Measurements from ENCODE around the gene AUTS2.
A peak's percentile ranks its signal among the peaks of the same experiment; 100 is the strongest.

The AUTS2 gene

GRCh38 chr7:69837387-69838068 lies 239.3 kb downstream of the AUTS2 start:
- in situ Hi-C loops (cut with HindIII; ENCODE audit: low sequenced_read_pairs), result no loop called here
- no peak overlapping the region for H3K4me3 ChIP-seq (ENCODE audit: low read depth, low read length)
- DNase-seq (ENCODE audit: low read depth), result peak; percentile 77
- no peak for TF ChIP-seq CTCF (IDR thresholded peaks at IDR 0.05; ENCODE audit: low read depth, low read length, missing control alignments)

GRCh38 chr7:69839782-69840181 lies 241.5 kb downstream of the AUTS2 start:
- in situ Hi-C loops (cut with HindIII; ENCODE audit: low sequenced_read_pairs), result no loop called here
- TF ChIP-seq CTCF (IDR thresholded peaks at IDR 0.05; ENCODE audit: low read depth, low read length, missing control alignments), result no peak
- H3K4me3 ChIP-seq (ENCODE audit: low read depth, low read length), result no peak overlapping the region
- no peak for DNase-seq (ENCODE audit: low read depth)

- in situ Hi-C loops (cut with HindIII; ENCODE audit: low sequenced_read_pairs), result no loop called here
- peak; percentile 31 for DNase-seq (ENCODE audit: low read depth)
- no peak for TF ChIP-seq CTCF (IDR thresholded peaks at IDR 0.05; ENCODE audit: low read depth, low read length, missing control alignments)
- H3K4me3 ChIP-seq (ENCODE audit: low read depth, low read length), result no peak overlapping the region
Measured at GRCh38 chr7:69840248-69840647, 242.0 kb downstream of the AUTS2 start.

- TF ChIP-seq CTCF (IDR thresholded peaks at IDR 0.05; ENCODE audit: low read depth, low read length, missing control alignments), result no peak
- DNase-seq (ENCODE audit: low read depth), result no peak
Measured at GRCh38 chr7:69843653-69844052, 245.4 kb downstream of the AUTS2 start.

GRCh38 chr7:69844264-69844868 lies 246.1 kb downstream of the AUTS2 start:
- in situ Hi-C loops (cut with HindIII; ENCODE audit: low sequenced_read_pairs), result no loop called here
- no peak for DNase-seq (ENCODE audit: low read depth)
- TF ChIP-seq CTCF (IDR thresholded peaks at IDR 0.05; ENCODE audit: low read depth, low read length, missing control alignments), result no peak

More at GRCh38 chr7:69843653-69844052, 245.4 kb downstream of the AUTS2 start:
- no peak overlapping the region for H3K4me3 ChIP-seq (ENCODE audit: low read depth, low read length)
- in situ Hi-C loops (cut with HindIII; ENCODE audit: low sequenced_read_pairs), result no loop called here

GRCh38 chr7:69845721-69846495 lies 247.6 kb downstream of the AUTS2 start:
- peak; percentile 79 for DNase-seq (ENCODE audit: low read depth)
- no peak overlapping the region for H3K4me3 ChIP-seq (ENCODE audit: low read depth, low read length)
- in situ Hi-C loops (cut with HindIII; ENCODE audit: low sequenced_read_pairs), result no loop called here
- TF ChIP-seq CTCF (IDR thresholded peaks at IDR 0.05; ENCODE audit: low read depth, low read length, missing control alignments), result no peak

More at GRCh38 chr7:69844264-69844868, 246.1 kb downstream of the AUTS2 start:
- H3K4me3 ChIP-seq (ENCODE audit: low read depth, low read length), result no peak overlapping the region
